Right cardiac atrium (tissue), 5 donors: ENCODE measurements around the gene CSF2. TPM values are rescaled to one million over a fixed set of nuclear protein-coding genes. Genes with fewer than 3 reads are reported as not detected.
"Not testable (repeated sequence)": the region's sequence is repeated elsewhere in the genome, so short reads cannot be mapped to it uniquely, and the experiment has no call there.

Experiments
- ATAC-seq, 2 donors: fragments of 200-7000 bp; cut with Tn5 transposase; one replicate each; pipeline versions ENCODE4 v1.8.0 to v1.9.1; 2020; ENCODE audit warnings: moderate library complexity in 2 of 2, mild to moderate bottlenecking in 1 of 2
- DNase-seq, 3 donors: peaks; one replicate each; pipeline ENCODE4 v3.0.0-alpha.2; 2020
- H3K27ac ChIP-seq: one replicate; pipeline ENCODE4 v1.5.1; 2013; ENCODE audit warnings: mild to moderate bottlenecking, low read length, control low read depth, moderate library complexity
- H3K27me3 ChIP-seq: one replicate; pipeline ENCODE4 v1.6.1; 2013; ENCODE audit not compliant: control insufficient read depth, insufficient read depth
- H3K4me1 ChIP-seq: one replicate; pipeline ENCODE4 v1.6.1; 2013; ENCODE audit warnings: low read length; ENCODE audit not compliant: control insufficient read depth, insufficient read depth
- H3K4me3 ChIP-seq: one replicate; pipeline ENCODE4 v1.5.1; 2013; ENCODE audit warnings: low read length, control low read depth
- H3K9me3 ChIP-seq: one replicate; pipeline ENCODE4 v1.6.1; 2013; ENCODE audit warnings: low read length; ENCODE audit not compliant: control insufficient read depth
- WGBS: extraction: QIAGEN DNeasy Blood & Tissue Kit; methylation state at CpG from one replicate; pipeline ENCODE4 v1.1.7; 2013; 5-methylcytosine and 5-hydroxymethylcytosine counted together
- intact Hi-C, 4 donors: fragments of 100-400 bp; cut with DNase I; formaldehyde crosslinking; loops; one replicate each; pipeline versions ENCODE4 v1.11.0 to v1.14.0; 2022 to 2023
- polyA plus RNA-seq: library from polyadenylated mRNA; stranded (reverse); fragments of 200-250 nt; gene quantifications from one replicate; pipeline ENCODE4 v1.2.3, GENCODE V29; 2013
- total RNA-seq, 4 donors: library from RNA; stranded (reverse); fragmentation: NEBNext Ultra II Directional; extraction: Animal tissue kit (Norgen Biotek cat#: 25700); gene quantifications; one replicate each; pipeline ENCODE4 v1.2.1, GENCODE V29; 2021
- donor health status: healthy with polysubstance abuse.
- donor health status: DM: no; HTN: yes; CAD: no.
- donor health status: DM: no; HTN: no; CAD: no.
- donor health status: DM: no; HTN: yes; CAD: no; lungs with severe emphysema.
- donor health status: DM: yes; HTN: yes; CAD: no.

Gene CSF2
- total and polyA plus RNA-seq, 5 donors, result not detected

GRCh38 chr5:132116072-132116471, 42.5 kb downstream of the CSF2 start:
- 97% methylated on average over 2 of the region's 2 CpGs for WGBS

GRCh38 chr5:132116909-132117489, 43.4 kb downstream of the CSF2 start:
- H3K27ac ChIP-seq, H3K9me3 ChIP-seq, H3K27me3 ChIP-seq, DNase-seq, H3K4me3 ChIP-seq, H3K4me1 ChIP-seq, intact Hi-C loops, ATAC-seq: not testable (repeated sequence)
- WGBS, result 77% methylated on average over 3 of the region's 3 CpGs

More at GRCh38 chr5:132116072-132116471, 42.5 kb downstream of the CSF2 start:
- H3K27ac ChIP-seq, result no peak overlapping the region
- intact Hi-C loops, result no loop called here
- DNase-seq (no peak), ATAC-seq (no peak)
- no peaks in the 10 kb centered on the region for H3K4me1 ChIP-seq
- H3K4me3 ChIP-seq, result no peak overlapping the region
- no peaks in the 10 kb centered on the region for H3K9me3 ChIP-seq
- no peaks in the 10 kb centered on the region for H3K27me3 ChIP-seq

- intact Hi-C loops, H3K4me3 ChIP-seq, ATAC-seq, H3K4me1 ChIP-seq, H3K27me3 ChIP-seq, H3K27ac ChIP-seq, H3K9me3 ChIP-seq, DNase-seq: not testable (repeated sequence)
- 70% methylated on average over 3 of the region's 3 CpGs for WGBS
Observed at GRCh38 chr5:132120717-132121116, 47.1 kb downstream of the CSF2 start.

GRCh38 chr5:132122971-132123370, 49.4 kb downstream of the CSF2 start:
- H3K4me3 ChIP-seq, H3K27me3 ChIP-seq, ATAC-seq, intact Hi-C loops, H3K9me3 ChIP-seq, DNase-seq, H3K4me1 ChIP-seq, H3K27ac ChIP-seq: not testable (repeated sequence)
- 88% methylated on average over 3 of the region's 3 CpGs for WGBS

- intact Hi-C loops, H3K4me3 ChIP-seq, DNase-seq, H3K4me1 ChIP-seq, H3K27me3 ChIP-seq, ATAC-seq, H3K9me3 ChIP-seq, H3K27ac ChIP-seq: not testable (repeated sequence)
- 91% methylated on average over 4 of the region's 4 CpGs for WGBS
Observed at GRCh38 chr5:132123578-132123977, 50.0 kb downstream of the CSF2 start.

Other genes starting within 250 kb of the CSF2 start
- under 1 TPM in 1 of 4 donors, not detected in 3; 0.20 TPM for gene MEIKIN, start 128.1 kb upstream of the CSF2 start, total RNA-seq
- 0.20 TPM for gene MEIKIN, start 128.1 kb upstream of the CSF2 start, polyA plus RNA-seq
- gene ACSL6, start 62.1 kb upstream of the CSF2 start, total RNA-seq, result 1 to 10 TPM; 1.7 to 6.7 (median 4.3) TPM
- gene ACSL6, start 62.1 kb upstream of the CSF2 start, polyA plus RNA-seq, result 2.7 TPM
- not detected for gene IL3, start 13.1 kb upstream of the CSF2 start, total RNA-seq
- gene IL3, start 13.1 kb upstream of the CSF2 start, polyA plus RNA-seq, result not detected
- 100 to 1,000 TPM in 1 of 4 donors, 10 to 100 TPM in 3; 58.9 to 103 (median 71.8) TPM for gene P4HA2, start 154.1 kb downstream of the CSF2 start, total RNA-seq
- gene P4HA2, start 154.1 kb downstream of the CSF2 start, polyA plus RNA-seq, result 51.9 TPM
- gene PDLIM4, start 183.9 kb downstream of the CSF2 start, total RNA-seq, result 100 to 1,000 TPM in 1 of 4 donors, 10 to 100 TPM in 3; 47.8 to 113 (median 54.3) TPM
- gene PDLIM4, start 183.9 kb downstream of the CSF2 start, polyA plus RNA-seq, result 35.0 TPM
- 1 to 10 TPM; 1.9 to 6.5 (median 2.4) TPM for gene SLC22A4, start 220.6 kb downstream of the CSF2 start, total RNA-seq
- 0.86 TPM for gene SLC22A4, start 220.6 kb downstream of the CSF2 start, polyA plus RNA-seq